ENCODE results near the gene MINDY4. TPM values are rescaled to one million over a fixed set of nuclear protein-coding genes. Genes with fewer than 3 reads are reported as not detected.

The MINDY4 gene
- total RNA-seq, 1 donor from 2014 or later = 14.3 TPM

DNA sequence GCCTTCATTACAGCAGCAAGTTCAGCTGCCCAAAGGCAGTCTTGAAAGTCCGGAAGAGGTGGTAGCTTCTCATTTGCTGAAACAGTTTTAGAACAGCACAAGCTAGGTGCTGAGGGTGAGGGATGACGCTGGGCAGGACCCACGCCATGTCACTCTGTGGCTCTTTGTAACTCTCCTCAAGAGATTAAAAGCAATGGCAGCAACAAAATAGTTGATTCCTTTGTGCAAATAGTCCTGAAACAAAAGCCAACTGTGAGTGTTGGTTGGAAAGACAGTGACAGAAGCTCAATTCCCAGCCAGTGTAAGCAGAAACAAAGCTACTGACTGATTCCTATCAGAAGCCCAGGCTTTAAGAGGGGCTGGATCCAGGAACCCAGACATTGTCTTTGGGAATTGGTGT is 92.9 kb downstream of the MINDY4 start:
- Mint-ChIP-seq H3K27ac (no peak overlapping the region), H3K4me1 (ENCODE audit: low read depth) (peaks cover 14% of the 10 kb centered on the region), H3K36me3 (ENCODE audit: insufficient read depth) (peaks cover 2% of the 10 kb centered on the region), H3K4me3 (ENCODE audit: low read depth) (no peak overlapping the region), H3K27me3 (no peaks in the 10 kb centered on the region), H3K9me3 (ENCODE audit: low read depth) (no peaks in the 10 kb centered on the region)
- TF ChIP-seq, protein P1, sequence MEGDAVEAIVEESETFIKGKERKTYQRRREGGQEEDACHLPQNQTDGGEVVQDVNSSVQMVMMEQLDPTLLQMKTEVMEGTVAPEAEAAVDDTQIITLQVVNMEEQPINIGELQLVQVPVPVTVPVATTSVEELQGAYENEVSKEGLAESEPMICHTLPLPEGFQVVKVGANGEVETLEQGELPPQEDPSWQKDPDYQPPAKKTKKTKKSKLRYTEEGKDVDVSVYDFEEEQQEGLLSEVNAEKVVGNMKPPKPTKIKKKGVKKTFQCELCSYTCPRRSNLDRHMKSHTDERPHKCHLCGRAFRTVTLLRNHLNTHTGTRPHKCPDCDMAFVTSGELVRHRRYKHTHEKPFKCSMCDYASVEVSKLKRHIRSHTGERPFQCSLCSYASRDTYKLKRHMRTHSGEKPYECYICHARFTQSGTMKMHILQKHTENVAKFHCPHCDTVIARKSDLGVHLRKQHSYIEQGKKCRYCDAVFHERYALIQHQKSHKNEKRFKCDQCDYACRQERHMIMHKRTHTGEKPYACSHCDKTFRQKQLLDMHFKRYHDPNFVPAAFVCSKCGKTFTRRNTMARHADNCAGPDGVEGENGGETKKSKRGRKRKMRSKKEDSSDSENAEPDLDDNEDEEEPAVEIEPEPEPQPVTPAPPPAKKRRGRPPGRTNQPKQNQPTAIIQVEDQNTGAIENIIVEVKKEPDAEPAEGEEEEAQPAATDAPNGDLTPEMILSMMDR (IDR thresholded peaks at IDR 0.05; ENCODE audit: unreplicated experiment) = no peak
- DNase-seq (ENCODE audit: low spot score, unreplicated experiment) = no peak

DNA sequence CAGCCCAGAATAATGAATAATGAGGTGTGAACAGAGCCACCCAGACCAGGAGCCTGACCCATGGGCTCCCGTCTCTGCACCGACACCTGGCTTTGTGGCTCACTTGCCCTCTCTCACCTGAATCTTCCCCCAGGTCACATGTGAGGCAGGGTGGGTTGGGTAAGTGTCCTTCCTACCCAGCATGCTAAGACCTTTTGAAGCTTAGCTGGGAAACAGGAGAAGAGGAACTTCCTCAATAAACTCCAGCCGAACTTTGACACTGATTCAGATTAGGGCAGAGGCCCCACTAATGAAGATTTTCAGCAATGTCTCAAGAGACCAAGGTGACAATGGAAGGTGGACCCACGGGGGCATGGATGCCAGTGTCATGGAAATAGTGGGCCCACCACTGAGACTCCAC is 93.9 kb downstream of the MINDY4 start:
- H3K4me3 Mint-ChIP-seq (ENCODE audit: low read depth) = no peak overlapping the region
- TF ChIP-seq, protein P1 (IDR thresholded peaks at IDR 0.05; ENCODE audit: unreplicated experiment) = no peak
- DNase-seq (ENCODE audit: low spot score, unreplicated experiment) = no peak
- H3K27me3 Mint-ChIP-seq = no peaks in the 10 kb centered on the region
- no peaks in the 10 kb centered on the region for H3K9me3 Mint-ChIP-seq (ENCODE audit: low read depth)
- no peak overlapping the region for H3K27ac Mint-ChIP-seq
- peaks cover 2% of the 10 kb centered on the region for H3K36me3 Mint-ChIP-seq (ENCODE audit: insufficient read depth)
- H3K4me1 Mint-ChIP-seq (ENCODE audit: low read depth) = peaks cover 14% of the 10 kb centered on the region

DNA sequence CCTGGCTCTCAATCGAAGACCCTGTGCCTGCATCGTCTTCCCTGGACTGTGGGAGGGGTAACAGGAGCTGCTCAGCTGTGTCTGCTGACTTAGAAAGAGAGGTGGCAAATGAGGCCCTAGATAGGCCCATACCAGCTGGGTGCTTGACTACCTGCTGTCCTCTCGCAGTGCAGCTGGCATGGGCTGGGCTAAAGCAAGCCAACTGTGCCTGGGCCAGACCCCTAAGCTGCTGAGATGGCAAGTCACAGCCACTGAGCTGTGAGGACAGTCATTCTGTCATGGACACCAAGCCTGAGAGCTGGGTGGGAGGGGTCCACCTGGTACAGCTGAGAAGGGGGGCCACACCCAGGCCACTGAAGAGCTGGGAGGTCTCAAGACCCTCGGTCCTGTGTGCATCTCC is 94.6 kb downstream of the MINDY4 start:
- Mint-ChIP-seq H3K27ac (no peak overlapping the region), H3K36me3 (ENCODE audit: insufficient read depth) (peaks cover 2% of the 10 kb centered on the region), H3K9me3 (ENCODE audit: low read depth) (no peaks in the 10 kb centered on the region), H3K4me1 (ENCODE audit: low read depth) (peaks cover 14% of the 10 kb centered on the region), H3K27me3 (no peaks in the 10 kb centered on the region), H3K4me3 (ENCODE audit: low read depth) (no peak overlapping the region)
- no peak for DNase-seq (ENCODE audit: low spot score, unreplicated experiment)
- TF ChIP-seq, protein P1 (IDR thresholded peaks at IDR 0.05; ENCODE audit: unreplicated experiment) = no peak

DNA sequence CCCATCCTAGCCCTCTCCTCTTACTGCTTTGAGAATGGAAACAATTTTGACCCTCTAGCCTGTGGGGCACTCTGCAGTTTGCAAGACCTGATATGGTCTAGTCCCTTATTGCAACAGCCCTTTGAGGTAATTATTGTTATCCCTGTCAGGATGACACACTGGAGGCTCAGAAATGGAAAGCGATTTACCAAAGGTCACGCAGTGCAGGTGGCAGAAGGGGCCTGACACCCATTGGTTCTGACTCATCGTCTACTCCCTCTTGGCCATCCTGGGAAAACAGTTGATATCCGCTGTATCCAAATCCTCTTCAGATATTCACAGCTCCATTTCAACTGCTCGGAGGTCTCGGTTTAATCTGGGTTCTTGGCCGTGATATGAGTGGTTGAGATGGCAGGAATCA is 95.7 kb downstream of the MINDY4 start:
- no peak overlapping the region for H3K27ac Mint-ChIP-seq
- peaks cover 14% of the 10 kb centered on the region for H3K4me1 Mint-ChIP-seq (ENCODE audit: low read depth)
- no peaks in the 10 kb centered on the region for H3K9me3 Mint-ChIP-seq (ENCODE audit: low read depth)
- H3K4me3 Mint-ChIP-seq (ENCODE audit: low read depth) = no peak overlapping the region
- peaks cover 2% of the 10 kb centered on the region for H3K36me3 Mint-ChIP-seq (ENCODE audit: insufficient read depth)
- TF ChIP-seq, protein P1 (IDR thresholded peaks at IDR 0.05; ENCODE audit: unreplicated experiment) = no peak
- DNase-seq (ENCODE audit: low spot score, unreplicated experiment) = no peak
- H3K27me3 Mint-ChIP-seq = no peaks in the 10 kb centered on the region

DNA sequence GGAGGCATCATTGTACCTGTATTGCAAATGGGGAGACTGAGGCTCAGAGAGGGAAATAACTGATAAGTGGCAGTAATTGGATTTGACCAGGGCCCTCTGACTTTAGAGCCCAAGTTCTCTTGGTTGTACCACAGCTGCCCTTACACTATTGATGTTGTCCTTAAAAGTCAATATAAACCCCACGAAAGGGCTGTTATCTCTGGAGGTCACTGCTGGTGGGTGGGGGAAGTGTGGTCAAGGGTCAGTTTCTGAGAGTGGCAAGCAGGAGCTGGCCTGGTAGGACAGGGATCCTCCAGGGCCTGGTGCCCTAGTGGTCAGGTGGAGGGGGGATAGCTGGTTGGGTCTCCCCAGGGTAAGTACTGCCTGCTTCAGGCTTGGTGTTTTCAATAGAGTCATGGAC is 96.3 kb downstream of the MINDY4 start:
- Mint-ChIP-seq H3K27me3 (no peaks in the 10 kb centered on the region), H3K36me3 (ENCODE audit: insufficient read depth) (peaks cover 2% of the 10 kb centered on the region)
- TF ChIP-seq, protein P1 (IDR thresholded peaks at IDR 0.05; ENCODE audit: unreplicated experiment) = no peak

More for the DNA sequence above, 96.3 kb downstream of the MINDY4 start:
- H3K9me3 Mint-ChIP-seq (ENCODE audit: low read depth) = no peaks in the 10 kb centered on the region
- DNase-seq (ENCODE audit: low spot score, unreplicated experiment) = no peak
- no peak overlapping the region for H3K4me3 Mint-ChIP-seq (ENCODE audit: low read depth)
- no peak overlapping the region for H3K27ac Mint-ChIP-seq
- H3K4me1 Mint-ChIP-seq (ENCODE audit: low read depth) = peaks cover 14% of the 10 kb centered on the region

All from progenitor cell of endocrine pancreas (in vitro differentiated cells).